ENCODE measurements around the gene GPR158.

The GPR158 gene

DNA sequence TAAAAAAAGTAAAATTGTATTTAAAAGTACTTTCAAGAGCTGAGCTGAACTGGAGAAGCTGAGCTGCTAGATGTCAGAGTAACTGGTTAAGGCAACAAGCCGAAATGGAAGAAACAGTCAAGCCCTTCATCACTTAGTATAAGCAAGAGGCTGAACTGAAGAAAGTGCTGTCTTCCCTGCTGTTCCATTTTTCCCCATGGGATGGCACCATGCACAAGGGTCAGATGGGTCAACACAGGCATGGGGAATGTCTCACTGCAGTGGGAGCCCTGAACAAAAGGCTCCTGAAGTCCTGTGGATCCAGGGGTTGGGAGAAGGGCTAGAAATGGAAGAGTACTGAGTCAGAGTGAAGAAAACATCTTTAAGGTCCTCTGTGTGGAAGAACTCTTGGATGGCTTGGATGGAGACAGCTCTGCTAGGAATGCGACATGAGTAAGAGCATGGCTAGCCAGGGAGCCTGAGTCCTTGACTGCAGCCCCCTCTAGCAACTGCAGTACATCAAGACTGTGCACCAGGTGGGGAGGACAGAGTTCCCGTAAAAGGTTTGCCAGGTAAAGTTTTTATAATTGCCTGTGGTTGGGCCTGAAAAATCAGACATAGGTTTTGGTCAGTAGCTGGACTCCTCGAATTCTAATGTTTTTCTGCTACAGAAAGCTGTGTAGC lies 348.3 kb downstream of the GPR158 start:
- TF ChIP-seq POLR2A (IDR thresholded peaks at IDR 0.05; ENCODE audit: low read depth, low read length) (no peak), TAF1 (IDR thresholded peaks at IDR 0.05; ENCODE audit: borderline replicate concordance, low read depth, low read length) (no peak), POLR2AphosphoS5 (IDR thresholded peaks at IDR 0.05; ENCODE audit: low read depth, low read length) (no peak)
- no peak for DNase-seq (ENCODE audit: insufficient read length)
- FAIRE-seq, result no peak

- DNase-seq (ENCODE audit: insufficient read length) (no peak), FAIRE-seq (no peak)
- TF ChIP-seq POLR2AphosphoS5 (IDR thresholded peaks at IDR 0.05; ENCODE audit: low read depth, low read length) (no peak), POLR2A (IDR thresholded peaks at IDR 0.05; ENCODE audit: low read depth, low read length) (no peak), TAF1 (IDR thresholded peaks at IDR 0.05; ENCODE audit: borderline replicate concordance, low read depth, low read length) (no peak)
Measured at GRCh38 chr10:25530306-25530705, 355.5 kb downstream of the GPR158 start.

DNA sequence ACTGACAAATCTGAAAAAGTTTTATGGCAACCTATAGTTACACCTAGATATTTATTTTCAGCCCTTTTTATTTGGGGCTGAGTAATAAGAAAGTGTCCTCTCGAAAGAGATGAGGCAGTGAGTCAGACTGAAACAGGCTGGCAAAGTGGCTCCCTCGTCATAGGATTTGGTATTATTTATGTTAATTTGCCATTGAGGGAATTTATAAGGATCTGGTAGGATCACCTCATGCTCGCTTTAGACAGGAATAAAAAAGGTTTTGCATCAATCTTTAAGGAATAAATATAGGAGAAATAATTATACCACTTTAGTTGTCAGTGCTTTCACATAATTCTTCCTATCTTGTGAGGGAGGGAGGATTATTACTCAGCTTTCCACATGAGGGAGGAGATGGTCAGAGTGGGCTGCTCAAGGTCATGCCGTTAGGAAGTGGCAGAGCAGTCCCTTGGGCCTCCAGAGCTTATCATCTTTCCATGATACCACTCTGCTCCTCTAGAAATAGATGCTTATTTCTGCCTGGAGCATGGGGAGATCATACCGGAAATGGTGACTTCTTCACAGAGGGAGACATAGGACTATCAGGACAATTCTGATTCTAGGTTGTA lies 356.8 kb downstream of the GPR158 start:
- DNase-seq (ENCODE audit: insufficient read length), result no peak
- TF ChIP-seq POLR2A (IDR thresholded peaks at IDR 0.05; ENCODE audit: low read depth, low read length) (no peak), POLR2AphosphoS5 (IDR thresholded peaks at IDR 0.05; ENCODE audit: low read depth, low read length) (no peak), TAF1 (IDR thresholded peaks at IDR 0.05; ENCODE audit: borderline replicate concordance, low read depth, low read length) (no peak)
- FAIRE-seq, result no peak

GRCh38 chr10:25532213-25532612 lies 357.4 kb downstream of the GPR158 start:
- no peak for FAIRE-seq
- no peak for DNase-seq (ENCODE audit: insufficient read length)
- TF ChIP-seq POLR2AphosphoS5 (IDR thresholded peaks at IDR 0.05; ENCODE audit: low read depth, low read length) (no peak), POLR2A (IDR thresholded peaks at IDR 0.05; ENCODE audit: low read depth, low read length) (no peak), TAF1 (IDR thresholded peaks at IDR 0.05; ENCODE audit: borderline replicate concordance, low read depth, low read length) (no peak)

GRCh38 chr10:25536027-25536426 lies 361.2 kb downstream of the GPR158 start:
- TF ChIP-seq TAF1 (IDR thresholded peaks at IDR 0.05; ENCODE audit: borderline replicate concordance, low read depth, low read length) (no peak), POLR2AphosphoS5 (IDR thresholded peaks at IDR 0.05; ENCODE audit: low read depth, low read length) (no peak), POLR2A (IDR thresholded peaks at IDR 0.05; ENCODE audit: low read depth, low read length) (no peak)
- FAIRE-seq, result no peak
- no peak for DNase-seq (ENCODE audit: insufficient read length)

DNA sequence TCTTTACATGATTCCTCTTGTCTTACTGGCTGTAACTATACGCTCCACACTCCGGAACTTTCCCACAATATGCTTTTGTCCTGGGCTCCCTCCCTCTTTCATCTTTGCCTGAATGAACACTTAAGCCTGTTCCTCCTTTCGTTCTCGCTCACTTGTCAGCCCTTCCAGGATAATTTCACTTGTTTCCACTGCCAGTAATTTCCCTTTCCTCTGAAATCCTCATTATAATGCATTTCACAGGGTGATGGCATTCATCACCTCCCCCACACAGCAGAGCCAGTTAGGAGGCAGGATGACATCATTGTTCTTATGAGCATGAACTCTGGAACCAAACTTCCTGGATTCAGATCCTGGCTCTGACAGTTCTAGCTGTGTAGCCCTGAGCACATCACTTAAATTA lies 372.6 kb downstream of the GPR158 start:
- DNase-seq (ENCODE audit: insufficient read length) (no peak), FAIRE-seq (no peak)
- no peak for TF ChIP-seq POLR2AphosphoS5 (IDR thresholded peaks at IDR 0.05; ENCODE audit: low read depth, low read length)
- TF ChIP-seq TAF1 (IDR thresholded peaks at IDR 0.05; ENCODE audit: borderline replicate concordance, low read depth, low read length), result no peak
- no peak for TF ChIP-seq POLR2A (IDR thresholded peaks at IDR 0.05; ENCODE audit: low read depth, low read length)

DNA sequence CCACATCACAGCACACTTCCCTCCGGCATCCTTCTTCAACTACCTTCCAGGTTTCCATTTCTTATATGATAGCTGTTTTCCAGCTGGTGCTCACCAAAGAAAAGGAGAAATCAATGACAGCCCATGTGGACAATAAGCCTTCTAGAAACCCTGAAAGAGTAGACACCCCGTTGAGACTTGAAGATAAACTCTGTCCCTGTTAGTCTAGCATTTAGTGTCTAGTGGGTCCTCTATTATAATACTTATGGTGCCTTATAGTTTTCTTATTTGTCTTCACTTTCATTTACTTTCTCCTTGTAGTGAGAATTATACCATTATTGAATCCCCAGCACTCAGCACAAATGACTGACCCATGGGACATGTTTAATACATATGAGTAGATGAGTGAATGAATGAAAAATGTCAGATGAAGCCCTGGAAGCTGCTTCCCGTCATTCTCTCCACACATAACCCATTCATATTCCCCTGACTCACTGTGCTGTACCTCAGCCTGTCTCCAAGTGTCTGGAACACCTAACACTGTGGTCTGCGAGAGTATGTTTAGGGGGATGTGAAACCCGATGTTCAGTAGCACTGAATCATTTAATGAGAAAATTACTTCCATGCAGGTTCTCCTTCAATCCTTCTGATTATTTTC lies 377.6 kb downstream of the GPR158 start:
- FAIRE-seq (no peak), DNase-seq (ENCODE audit: insufficient read length) (no peak)
- no peak for TF ChIP-seq TAF1 (IDR thresholded peaks at IDR 0.05; ENCODE audit: borderline replicate concordance, low read depth, low read length)
- TF ChIP-seq POLR2A (IDR thresholded peaks at IDR 0.05; ENCODE audit: low read depth, low read length), result no peak
- no peak for TF ChIP-seq POLR2AphosphoS5 (IDR thresholded peaks at IDR 0.05; ENCODE audit: low read depth, low read length)

GRCh38 chr10:25555865-25556264 lies 381.1 kb downstream of the GPR158 start:
- TF ChIP-seq TAF1 (IDR thresholded peaks at IDR 0.05; ENCODE audit: borderline replicate concordance, low read depth, low read length), result no peak
- TF ChIP-seq POLR2A (IDR thresholded peaks at IDR 0.05; ENCODE audit: low read depth, low read length), result no peak
- TF ChIP-seq POLR2AphosphoS5 (IDR thresholded peaks at IDR 0.05; ENCODE audit: low read depth, low read length), result no peak
- FAIRE-seq, result no peak
- DNase-seq (ENCODE audit: insufficient read length), result no peak

DNA sequence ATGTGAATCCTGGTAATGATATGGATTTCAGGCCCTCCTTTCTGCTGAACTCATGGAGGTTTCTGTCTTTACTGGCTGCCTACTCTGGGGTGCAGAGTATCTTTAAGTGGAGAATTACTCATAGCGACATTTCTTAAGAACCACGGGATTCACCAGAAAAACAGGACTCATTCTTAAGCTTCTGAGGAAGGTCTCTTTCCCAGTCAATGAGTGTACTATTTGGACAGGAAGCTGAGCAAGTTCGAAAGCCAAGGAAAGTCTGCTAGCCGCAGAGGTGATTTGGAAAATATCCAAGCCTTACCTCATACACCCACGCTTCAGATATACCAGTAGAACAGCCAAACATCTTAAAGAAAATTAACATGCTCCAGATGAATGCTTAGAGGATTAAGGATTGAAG lies 381.7 kb downstream of the GPR158 start:
- FAIRE-seq (no peak), DNase-seq (ENCODE audit: insufficient read length) (no peak)
- no peak for TF ChIP-seq TAF1 (IDR thresholded peaks at IDR 0.05; ENCODE audit: borderline replicate concordance, low read depth, low read length)
- no peak for TF ChIP-seq POLR2A (IDR thresholded peaks at IDR 0.05; ENCODE audit: low read depth, low read length)
- TF ChIP-seq POLR2AphosphoS5 (IDR thresholded peaks at IDR 0.05; ENCODE audit: low read depth, low read length), result no peak

DNA sequence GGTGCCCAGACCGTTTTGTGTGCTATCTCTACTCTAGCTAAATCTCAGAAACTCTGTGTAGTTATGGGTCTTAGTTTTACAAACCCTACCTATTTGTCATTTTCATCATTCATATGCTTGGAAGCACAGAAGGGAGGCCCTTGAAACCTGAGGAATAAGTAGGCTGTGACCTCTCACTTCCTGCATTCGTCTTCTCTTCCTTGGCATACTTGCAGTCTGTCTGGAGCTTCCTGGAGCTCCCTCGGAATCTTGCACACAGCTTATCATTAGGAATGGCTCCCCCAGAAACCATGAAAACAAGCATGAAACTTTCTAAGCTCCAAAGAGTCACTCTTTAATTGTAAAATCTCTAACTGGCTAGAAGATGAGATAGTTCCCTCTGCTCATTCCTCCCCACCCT lies 382.3 kb downstream of the GPR158 start:
- no peak for DNase-seq (ENCODE audit: insufficient read length)
- FAIRE-seq, result no peak
- TF ChIP-seq POLR2AphosphoS5 (IDR thresholded peaks at IDR 0.05; ENCODE audit: low read depth, low read length), result no peak
- no peak for TF ChIP-seq POLR2A (IDR thresholded peaks at IDR 0.05; ENCODE audit: low read depth, low read length)
- no peak for TF ChIP-seq TAF1 (IDR thresholded peaks at IDR 0.05; ENCODE audit: borderline replicate concordance, low read depth, low read length)

GRCh38 chr10:25561758-25562157 lies 387.0 kb downstream of the GPR158 start:
- DNase-seq (ENCODE audit: insufficient read length), result no peak
- FAIRE-seq, result no peak
- TF ChIP-seq POLR2A (IDR thresholded peaks at IDR 0.05; ENCODE audit: low read depth, low read length) (no peak), TAF1 (IDR thresholded peaks at IDR 0.05; ENCODE audit: borderline replicate concordance, low read depth, low read length) (no peak), POLR2AphosphoS5 (IDR thresholded peaks at IDR 0.05; ENCODE audit: low read depth, low read length) (no peak)

DNA sequence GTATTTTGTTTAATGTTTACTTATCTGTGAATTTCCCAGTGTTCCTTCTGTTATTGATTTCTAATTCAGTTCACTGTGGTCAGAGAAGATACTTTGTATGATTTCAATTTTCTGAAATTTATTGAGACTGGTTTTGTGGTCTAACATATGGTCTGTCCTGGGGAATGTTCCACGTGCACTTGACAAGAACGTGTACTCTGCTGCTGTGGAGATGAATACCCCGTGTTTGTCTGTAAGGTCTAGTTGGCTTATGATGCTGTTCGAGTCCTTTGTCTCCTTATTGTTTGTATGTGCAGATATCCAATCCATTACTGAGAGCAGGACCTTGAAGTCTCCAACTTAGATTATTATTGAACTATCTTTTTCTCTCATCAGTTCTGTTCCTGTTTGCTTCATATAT lies 387.7 kb downstream of the GPR158 start:
- DNase-seq (ENCODE audit: insufficient read length) (no peak), FAIRE-seq (no peak)
- TF ChIP-seq POLR2A (IDR thresholded peaks at IDR 0.05; ENCODE audit: low read depth, low read length) (no peak), TAF1 (IDR thresholded peaks at IDR 0.05; ENCODE audit: borderline replicate concordance, low read depth, low read length) (no peak), POLR2AphosphoS5 (IDR thresholded peaks at IDR 0.05; ENCODE audit: low read depth, low read length) (no peak)

Measured in GM12892 (cell line).